Stimulated activated CD8-positive, alpha-beta memory T cell treated with anti-CD3 and anti-CD28 coated beads, Interleukin-15, amount 100 ng/mL, for 24 hours (primary cell): ENCODE results near the gene TMEM250.

Experiments used
- DNase-seq: peaks from one replicate; pipeline ENCODE4 v3.0.0-alpha.2; 2020; ENCODE audit warnings: low read depth

Gene TMEM250

GRCh38 chr9:136082496-136083361 is 35.9 kb downstream of the TMEM250 start:
- DNase-seq: no peak

- DNase-seq: no peak
Observed at GRCh38 chr9:136081826-136082495, 36.7 kb downstream of the TMEM250 start.

GRCh38 chr9:136081113-136081825 is 37.4 kb downstream of the TMEM250 start:
- no peak for DNase-seq

GRCh38 chr9:136080716-136081112 is 38.0 kb downstream of the TMEM250 start:
- no peak for DNase-seq

- DNase-seq: no peak
Observed at GRCh38 chr9:136079916-136080246, 38.8 kb downstream of the TMEM250 start.

- DNase-seq: no peak
Observed at GRCh38 chr9:136079211-136079915, 39.3 kb downstream of the TMEM250 start.

- no peak for DNase-seq
Observed at GRCh38 chr9:136078498-136079011, 40.1 kb downstream of the TMEM250 start.

- no peak for DNase-seq
Observed at GRCh38 chr9:136078024-136078423, 40.7 kb downstream of the TMEM250 start.

GRCh38 chr9:136077491-136077890 is 41.2 kb downstream of the TMEM250 start:
- no peak for DNase-seq

GRCh38 chr9:136075881-136076678 is 42.6 kb downstream of the TMEM250 start:
- no peak for DNase-seq

- no peak for DNase-seq
Observed at GRCh38 chr9:136075134-136075841, 43.4 kb downstream of the TMEM250 start.

- DNase-seq: no peak
Observed at GRCh38 chr9:136074706-136075105, 44.0 kb downstream of the TMEM250 start.
